OCI-LY1 (cell line): ENCODE measurements around the gene SPARC.

Experiments used
- H2AFZ ChIP-seq: fragments of 200-600 bp; sonication (generic), shearing (Covaris generic); 2 replicates; pipeline ENCODE4 v1.6.0; 2014; ENCODE audit warnings: antibody characterized with exemption, mild to moderate bottlenecking, low read length
- H3F3A ChIP-seq: fragments of 200-600 bp; sonication (generic), shearing (Covaris generic); 2 replicates; pipeline ENCODE4 v1.6.0; 2014; ENCODE audit warnings: mild to moderate bottlenecking, antibody characterized with exemption, low read length, moderate library complexity; ENCODE audit not compliant: insufficient read depth
- H3K27ac ChIP-seq: fragments of 200-600 bp; sonication (generic); 2 replicates; pipeline ENCODE4 v1.5.1; 2014; ENCODE audit warnings: low read length, mixed run types, mild to moderate bottlenecking, low read depth; ENCODE audit not compliant: poor library complexity, severe bottlenecking
- H3K27me3 ChIP-seq: fragments of 200-600 bp; sonication (generic); 2 replicates; pipeline ENCODE4 v1.6.0; 2014; ENCODE audit warnings: antibody characterized with exemption, mild to moderate bottlenecking, low read length, moderate library complexity; ENCODE audit not compliant: insufficient read depth
- H3K36me3 ChIP-seq: fragments of 200-600 bp; sonication (generic); 2 replicates; pipeline ENCODE4 v1.6.1; 2014; ENCODE audit warnings: mild to moderate bottlenecking, antibody characterized with exemption, low read length, moderate library complexity, mixed read lengths; ENCODE audit not compliant: insufficient read depth
- H3K4me1 ChIP-seq: fragments of 200-600 bp; sonication (generic); 2 replicates; pipeline ENCODE4 v1.5.1; 2014; ENCODE audit warnings: mild to moderate bottlenecking, low read length, moderate library complexity; ENCODE audit not compliant: insufficient read depth, severe bottlenecking
- H3K4me2 ChIP-seq: fragments of 200-600 bp; sonication (generic), shearing (Covaris generic); 2 replicates; pipeline ENCODE4 v1.6.1; 2014; ENCODE audit warnings: low read length
- H3K4me3 ChIP-seq: fragments of 200-600 bp; sonication (generic); 2 replicates; pipeline ENCODE4 v1.5.1; 2014; ENCODE audit warnings: low read length, low read depth, mild to moderate bottlenecking, mixed read lengths; ENCODE audit not compliant: poor library complexity, severe bottlenecking
- H3K79me2 ChIP-seq: fragments of 200-600 bp; shearing (Covaris generic); 2 replicates; pipeline ENCODE4 v1.6.1; 2016; ENCODE audit warnings: mixed run types, low read length, mixed read lengths; ENCODE audit not compliant: insufficient read depth
- H3K9ac ChIP-seq: fragments of 200-600 bp; sonication (generic), shearing (Covaris generic); 2 replicates; pipeline ENCODE4 v1.6.1; 2014; ENCODE audit warnings: mild to moderate bottlenecking, low read length, mixed read lengths
- H3K9me2 ChIP-seq: fragments of 200-600 bp; sonication (generic), shearing (Covaris generic); 2 replicates; pipeline ENCODE4 v1.6.1; 2014; ENCODE audit warnings: low read depth, mild to moderate bottlenecking, low read length, mixed read lengths
- H3K9me3 ChIP-seq: fragments of 200-600 bp; shearing (Covaris generic); 2 replicates; pipeline ENCODE4 v1.6.1; 2014; ENCODE audit warnings: low read length, mixed read lengths
- H4K20me1 ChIP-seq: fragments of 200-600 bp; sonication (generic), shearing (Covaris generic); 2 replicates; pipeline ENCODE4 v1.6.0; 2016; ENCODE audit warnings: mild to moderate bottlenecking, low read length; ENCODE audit not compliant: insufficient read depth
- EZH2 ChIP-seq: fragments of 200-600 bp; sonication (generic), shearing (Covaris generic); IDR thresholded peaks from 2 replicates; pipeline ENCODE4 v1.8.0; 2017; ENCODE audit warnings: borderline replicate concordance, mixed run types, mild to moderate bottlenecking, antibody characterized with exemption, low read length, moderate library complexity, mixed read lengths
- TF ChIP-seq, protein P1 (sequence below): fragments of 200-600 bp; sonication (generic), shearing (Covaris generic); IDR thresholded peaks from 2 replicates; pipeline ENCODE4 v1.5.1; 2017; ENCODE audit warnings: mild to moderate bottlenecking, antibody characterized with exemption, low read length, moderate library complexity, mixed read lengths

The SPARC gene

DNA sequence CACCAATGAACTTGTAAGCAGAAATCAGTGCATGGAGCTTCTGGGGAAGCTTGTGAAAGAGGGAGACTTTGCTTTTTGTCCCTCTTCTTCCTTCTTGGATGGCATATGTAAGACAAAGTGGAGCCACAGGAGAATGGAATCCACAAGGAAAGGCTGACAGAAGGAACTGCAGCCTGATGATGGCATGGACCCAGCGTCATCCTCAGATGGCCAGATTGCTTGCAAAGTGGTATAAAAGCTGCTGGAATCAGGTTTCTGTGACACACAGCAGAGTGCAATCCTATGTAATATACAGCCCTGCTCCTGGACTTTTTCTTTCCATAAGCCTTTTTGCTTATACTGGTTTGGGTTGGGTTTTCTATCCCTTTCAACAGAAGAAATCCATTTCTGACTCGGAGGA lies 31.4 kb upstream of the SPARC start:
- Histone ChIP-seq H3K4me3 (no peak overlapping the region), H4K20me1 (no peaks in the 10 kb centered on the region), H3K36me3 (no peaks in the 10 kb centered on the region), H3K9me3 (no peaks in the 10 kb centered on the region), H3K4me2 (no peak overlapping the region), H3K4me1 (no peaks in the 10 kb centered on the region), H3K27ac (no peak overlapping the region), H3K27me3 (peaks cover 7% of the 10 kb centered on the region; the same call in 1 of the 2 replicates), H3F3A (no peaks in the 10 kb centered on the region), H2AFZ (no peak overlapping the region), H3K9me2 (no peaks in the 10 kb centered on the region), H3K79me2 (no peaks in the 10 kb centered on the region), H3K9ac (no peak overlapping the region)
- TF ChIP-seq, protein P1, sequence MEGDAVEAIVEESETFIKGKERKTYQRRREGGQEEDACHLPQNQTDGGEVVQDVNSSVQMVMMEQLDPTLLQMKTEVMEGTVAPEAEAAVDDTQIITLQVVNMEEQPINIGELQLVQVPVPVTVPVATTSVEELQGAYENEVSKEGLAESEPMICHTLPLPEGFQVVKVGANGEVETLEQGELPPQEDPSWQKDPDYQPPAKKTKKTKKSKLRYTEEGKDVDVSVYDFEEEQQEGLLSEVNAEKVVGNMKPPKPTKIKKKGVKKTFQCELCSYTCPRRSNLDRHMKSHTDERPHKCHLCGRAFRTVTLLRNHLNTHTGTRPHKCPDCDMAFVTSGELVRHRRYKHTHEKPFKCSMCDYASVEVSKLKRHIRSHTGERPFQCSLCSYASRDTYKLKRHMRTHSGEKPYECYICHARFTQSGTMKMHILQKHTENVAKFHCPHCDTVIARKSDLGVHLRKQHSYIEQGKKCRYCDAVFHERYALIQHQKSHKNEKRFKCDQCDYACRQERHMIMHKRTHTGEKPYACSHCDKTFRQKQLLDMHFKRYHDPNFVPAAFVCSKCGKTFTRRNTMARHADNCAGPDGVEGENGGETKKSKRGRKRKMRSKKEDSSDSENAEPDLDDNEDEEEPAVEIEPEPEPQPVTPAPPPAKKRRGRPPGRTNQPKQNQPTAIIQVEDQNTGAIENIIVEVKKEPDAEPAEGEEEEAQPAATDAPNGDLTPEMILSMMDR, result no peak
- TF ChIP-seq EZH2, result no peak

DNA sequence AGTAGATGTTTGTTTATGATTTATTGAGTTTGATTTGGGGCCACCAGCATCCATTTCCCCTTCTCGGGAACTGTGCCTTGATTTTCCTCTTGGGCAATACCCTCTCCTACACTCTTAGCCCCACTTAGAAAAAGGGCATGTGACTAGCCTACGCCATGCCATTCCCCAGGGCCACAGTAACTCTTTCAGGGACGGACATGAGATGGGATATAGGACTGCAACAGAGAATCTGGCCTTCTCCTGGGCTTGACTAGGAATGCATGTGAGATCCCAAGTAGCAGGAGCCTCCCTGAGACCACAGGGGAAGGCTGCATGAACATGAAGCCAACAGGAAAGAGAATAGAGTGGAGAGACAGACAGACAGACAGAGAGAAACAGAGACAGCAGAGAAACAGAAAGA lies 30.7 kb upstream of the SPARC start:
- 0 out of 2 replicates have a peak, but pooled peaks cover 3% of the 10 kb centered on the region for H3K9me3 ChIP-seq
- H3K79me2 ChIP-seq, result no peaks in the 10 kb centered on the region
- H3K9ac ChIP-seq, result no peak overlapping the region
- TF ChIP-seq, protein P1, result no peak
- no peak for TF ChIP-seq EZH2
- H3F3A ChIP-seq, result no peaks in the 10 kb centered on the region
- no peaks in the 10 kb centered on the region for H4K20me1 ChIP-seq
- H3K9me2 ChIP-seq, result no peaks in the 10 kb centered on the region
- peaks cover 7% of the 10 kb centered on the region; the same call in 1 of the 2 replicates for H3K27me3 ChIP-seq
- H3K27ac ChIP-seq, result no peak overlapping the region
- H2AFZ ChIP-seq, result no peak overlapping the region
- H3K36me3 ChIP-seq, result no peaks in the 10 kb centered on the region
- no peak overlapping the region for H3K4me2 ChIP-seq
- no peaks in the 10 kb centered on the region for H3K4me1 ChIP-seq
- no peak overlapping the region for H3K4me3 ChIP-seq

DNA sequence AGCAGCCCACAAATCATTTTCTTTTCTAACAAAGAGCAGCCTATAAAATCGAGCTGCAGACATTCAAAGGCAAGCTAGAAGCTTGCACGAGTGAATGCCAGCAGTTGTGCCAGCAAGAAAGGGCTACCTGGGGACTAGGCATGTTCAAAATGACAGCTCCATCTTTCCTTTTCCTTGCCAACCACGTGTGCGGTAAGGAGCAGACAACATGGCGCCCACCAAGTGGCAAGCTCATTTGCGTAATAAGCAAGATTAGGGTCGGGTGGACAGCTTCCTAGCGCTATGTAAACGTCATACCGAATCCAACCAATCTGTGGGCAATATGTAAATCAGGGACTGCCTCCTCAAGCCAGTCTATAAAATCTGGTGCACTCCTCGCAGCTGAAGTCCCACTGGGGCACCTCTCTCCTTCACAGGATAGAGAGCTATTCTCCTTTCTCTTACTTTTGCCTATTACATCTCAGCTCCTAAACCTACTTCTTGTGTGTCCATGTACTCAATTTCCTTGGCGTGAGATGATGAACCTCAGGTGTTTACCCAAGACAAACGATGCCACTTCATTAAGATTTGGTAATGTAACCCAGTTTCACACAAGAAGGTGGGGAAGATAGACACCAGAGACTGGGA lies 22.5 kb upstream of the SPARC start:
- Histone ChIP-seq H3K27ac (no peak overlapping the region), H3K4me3 (no peak overlapping the region), H3K9ac (no peak overlapping the region), H3K27me3 (no peaks in the 10 kb centered on the region; the same call in 1 of the 2 replicates), H3F3A (no peaks in the 10 kb centered on the region), H3K36me3 (no peaks in the 10 kb centered on the region), H3K9me3 (0 out of 2 replicates have a peak, but pooled peaks cover 3% of the 10 kb centered on the region), H2AFZ (no peak overlapping the region), H3K79me2 (no peaks in the 10 kb centered on the region), H4K20me1 (no peaks in the 10 kb centered on the region), H3K9me2 (no peaks in the 10 kb centered on the region), H3K4me1 (no peaks in the 10 kb centered on the region), H3K4me2 (no peak overlapping the region)
- TF ChIP-seq, protein P1, result no peak
- TF ChIP-seq EZH2, result no peak
